GM12878 (cell line): ENCODE measurements around the gene CLEC16A. TPM values are rescaled to one million over a fixed set of nuclear protein-coding genes. Genes with fewer than 3 reads are reported as not detected.

Experiments used
- ATAC-seq: fragments of 200-7000 bp; cut with Tn5 transposase; 3 replicates; pipeline ENCODE4 v1.9.1; 2020; ENCODE audit warnings: mild to moderate bottlenecking, moderate library complexity
- BruUV-seq: library from RNA; stranded (reverse); fragments of 400-500 nt; replicated peaks from 2 replicates; lab custom pipeline; 2021; lab: Mats Ljungman, UMichigan
- CTCF ChIA-PET: fragments of 300-600 bp; sonication (Branson Sonifier 250); formaldehyde crosslinking; extraction: SDS; loops from one replicate; lab custom pipeline; 2021; ENCODE audit warnings: inconsistent platforms; lab: Yijun Ruan, JAX
- POLR2A ChIA-PET: fragments of 350-600 bp; formaldehyde crosslinking; extraction: SDS; loops from one replicate; lab custom pipeline; 2021; ENCODE audit warnings: inconsistent platforms; lab: Charles Lee
- RAD21 ChIA-PET: fragments of 300-600 bp; sonication (Branson Sonifier 250); formaldehyde crosslinking; loops from one replicate; lab custom pipeline; 2023; ENCODE audit warnings: antibody characterized with exemption; ENCODE audit not compliant: unreplicated experiment; lab: Charles Lee
- SMC1A ChIA-PET: fragments of 300-600 bp; sonication (Branson Sonifier 250); formaldehyde crosslinking; loops from one replicate; lab custom pipeline; 2023; ENCODE audit not compliant: unreplicated experiment, uncharacterized antibody; lab: Charles Lee
- DNase-seq: peaks from one replicate; pipeline ENCODE4 v3.0.0-alpha.2; 2011; ENCODE audit warnings: low read depth, low spot score
- FAIRE-seq: peaks from 3 replicates; lab custom pipeline; 2011; peaks lifted over from hg19 to GRCh38; lab: Jason Lieb, UNC
- H2AFZ ChIP-seq: 2 replicates; pipeline ENCODE4 v1.6.0; 2011; ENCODE audit warnings: low read depth, low read length, control low read depth; ENCODE audit not compliant: control insufficient read depth
- H3K27ac ChIP-seq: 2 replicates; pipeline ENCODE4 v1.5.1; 2011; ENCODE audit warnings: control low read depth; ENCODE audit not compliant: control insufficient read depth, insufficient read depth
- H3K27me3 ChIP-seq, 2 experiments: replicated peaks in 1 of 2; 2 replicates each; pipeline versions ENCODE4 v1.6.0 to v1.6.1; 2011; ENCODE audit warnings: low read length in 1 of 2; ENCODE audit not compliant: control insufficient read depth in 2 of 2, insufficient read depth in 2 of 2
- H3K36me3 ChIP-seq, 2 experiments: 2 replicates each; pipeline ENCODE4 v1.5.1; 2011; ENCODE audit warnings: low read length in 1 of 2; ENCODE audit not compliant: control insufficient read depth in 2 of 2, insufficient read depth in 2 of 2
- H3K4me1 ChIP-seq: 2 replicates; pipeline ENCODE4 v1.6.1; 2011; ENCODE audit warnings: mild to moderate bottlenecking, low read length, moderate library complexity, mixed read lengths; ENCODE audit not compliant: control insufficient read depth, insufficient read depth
- H3K4me2 ChIP-seq: 2 replicates; pipeline ENCODE4 v1.6.0; 2011; ENCODE audit warnings: control low read depth; ENCODE audit not compliant: control insufficient read depth, insufficient read depth
- H3K4me3 ChIP-seq: fragments of 200-600 bp; sonication (generic); 2 replicates; pipeline ENCODE4 v1.5.1; 2016
- H3K79me2 ChIP-seq: 2 replicates; pipeline ENCODE4 v1.6.0; 2011; ENCODE audit warnings: low read length; ENCODE audit not compliant: control insufficient read depth, insufficient read depth
- H3K9ac ChIP-seq: 2 replicates; pipeline ENCODE4 v1.8.0; 2011; ENCODE audit warnings: low read length, control low read depth, mixed read lengths; ENCODE audit not compliant: control insufficient read depth, insufficient read depth
- H3K9me3 ChIP-seq: replicated peaks from 3 replicates; pipeline ENCODE4 v1.5.1; 2011; ENCODE audit warnings: mild to moderate bottlenecking, low read length; ENCODE audit not compliant: control insufficient read depth, insufficient read depth
- H4K20me1 ChIP-seq: 2 replicates; pipeline ENCODE4 v1.6.0; 2011; ENCODE audit not compliant: control insufficient read depth, insufficient read depth
- ATF2 ChIP-seq: IDR thresholded peaks from 2 replicates; pipeline ENCODE4 v1.6.1; 2012; ENCODE audit warnings: low read length, inconsistent platforms
- CHD4 ChIP-seq: fragments of 200-600 bp; sonication (generic); IDR thresholded peaks from 2 replicates; pipeline ENCODE4 v1.6.1; 2016; ENCODE audit warnings: mild to moderate bottlenecking
- CUX1 ChIP-seq: IDR thresholded peaks from 2 replicates; pipeline ENCODE4 v1.6.1; 2012; ENCODE audit warnings: improper control_type of control experiment, low read depth, low read length; ENCODE audit not compliant: insufficient replicate concordance
- EED ChIP-seq: sonication (generic); IDR thresholded peaks from 2 replicates; pipeline ENCODE4 v1.6.1; 2016; ENCODE audit warnings: antibody characterized with exemption, low read depth
- EGR1 ChIP-seq, 2 experiments: IDR thresholded peaks; 1 replicate in 1 of 2; 2 replicates in 1 of 2; pipeline ENCODE4 v1.6.1; 2011 to 2012; ENCODE audit warnings: low read depth in 2 of 2, low read length in 2 of 2, borderline replicate concordance in 1 of 2, mild to moderate bottlenecking in 1 of 2, moderate library complexity in 1 of 2
- IRF5 ChIP-seq: fragments of 450-650 bp; IDR thresholded peaks from 2 replicates; pipeline ENCODE4 v1.6.1; 2017; ENCODE audit warnings: borderline replicate concordance
- MTA2 ChIP-seq: fragments of 450-650 bp; IDR thresholded peaks from 2 replicates; pipeline ENCODE4 v1.6.1; 2016; ENCODE audit warnings: low read depth, mild to moderate bottlenecking, moderate library complexity
- NR2F1 ChIP-seq: fragments of 450-650 bp; conservative IDR thresholded peaks from 2 replicates; pipeline ENCODE4 v1.6.1; 2017; ENCODE audit warnings: mild to moderate bottlenecking
- PAX5 ChIP-seq: IDR thresholded peaks from 2 replicates; pipeline ENCODE4 v1.6.1; 2011; ENCODE audit warnings: low read depth, low read length, borderline replicate concordance
- POLR2AphosphoS2 ChIP-seq: IDR thresholded peaks from 2 replicates; pipeline ENCODE4 v1.6.1; 2011; ENCODE audit warnings: low read depth, mild to moderate bottlenecking, low read length, improper control_type of control experiment, moderate library complexity
- RFX5 ChIP-seq: IDR thresholded peaks from 2 replicates; pipeline ENCODE4 v1.6.1; 2011; ENCODE audit warnings: low read depth, low read length, improper control_type of control experiment
- SMC3 ChIP-seq: IDR thresholded peaks from 2 replicates; pipeline ENCODE4 v1.6.1; 2011; ENCODE audit warnings: low read length, improper control_type of control experiment, borderline replicate concordance
- SREBF2 ChIP-seq: IDR thresholded peaks from 2 replicates; pipeline ENCODE4 v1.6.1; 2012; ENCODE audit warnings: mild to moderate bottlenecking, low read length
- STAT3 ChIP-seq: IDR thresholded peaks from 2 replicates; pipeline ENCODE4 v1.6.1; 2011; ENCODE audit warnings: low read depth, low read length, improper control_type of control experiment
- TCF7 ChIP-seq: IDR thresholded peaks from 2 replicates; pipeline ENCODE4 v1.6.1; 2014; ENCODE audit warnings: antibody characterized with exemption, borderline replicate concordance
- ZNF24 ChIP-seq: fragments of 450-650 bp; IDR thresholded peaks from 2 replicates; pipeline ENCODE4 v1.6.1; 2017; ENCODE audit warnings: antibody characterized with exemption, mild to moderate bottlenecking
- ZZZ3 ChIP-seq: IDR thresholded peaks from 2 replicates; pipeline ENCODE4 v1.6.1; 2011; ENCODE audit warnings: low read depth; ENCODE audit not compliant: control insufficient read depth, insufficient read length
- WGBS: methylation state at CpG from one replicate; pipeline ENCODE4 v1.1.6; 2016; ENCODE audit warnings: low lambda C conversion rate; ENCODE audit not compliant: insufficient replicate concordance, insufficient coverage; ENCODE audit errors: missing lambda C conversion rate; 5-methylcytosine and 5-hydroxymethylcytosine counted together
- in situ Hi-C: fragments of 300-500 bp; cut with MboI; formaldehyde crosslinking; loops from 9 replicates; pipeline ENCODE4 v1.14.3; 2018; ENCODE audit warnings: mixed read lengths
- intact Hi-C: fragments of 100-400 bp; cut with micrococcal nuclease; formaldehyde crosslinking; loops from one replicate; pipeline ENCODE4 v1.14.2; 2022; ENCODE audit not compliant: unreplicated experiment
- polyA plus RNA-seq, 11 experiments: library from polyadenylated mRNA; depleted of rRNA in 4 of 11; unstranded in 6 of 11; stranded (reverse) in 5 of 11; fragments of >200 nt; fragmentation: Nextera tagmentation in 4 of 11; fragmentation: Illumina TruSeq in 1 of 11; extraction: Ambion mirVana in 4 of 11; extraction: Trizol in 1 of 11; gene quantifications; 1 replicate in 1 of 11; 2 replicates in 10 of 11; pipeline versions ENCODE4 v1.2.1 to v1.2.3, GENCODE V29; 2011 to 2016; ENCODE audit warnings: inconsistent platforms in 2 of 11, missing spikeins in 2 of 11, low read depth in 1 of 11
- total RNA-seq, 4 experiments: library from RNA; depleted of rRNA in 3 of 4; stranded (reverse); fragments of >200 nt in 3 of 4; fragmentation: Illumina TruSeq in 1 of 4; extraction: Trizol in 1 of 4; gene quantifications; 2 replicates each; pipeline versions ENCODE4 v1.2.1 to v1.2.3, GENCODE V29; 2013 to 2021

CLEC16A gene
- total and polyA plus RNA-seq, 10 of the 15 experiments (the other 5 are each of a cell fraction or from before 2014, with no cell fraction given), result 1.5 to 28.8 (median 19.2) TPM

GRCh38 chr16:11029948-11030347 is 85.6 kb downstream of the CLEC16A start (continued):
- no peak for TF ChIP-seq SREBF2
- no peak for TF ChIP-seq STAT3
- no peak for TF ChIP-seq CUX1
- no peak for TF ChIP-seq RFX5
- TF ChIP-seq IRF5, result no peak

GRCh38 chr16:11030990-11031510 is 86.7 kb downstream of the CLEC16A start:
- no peak overlapping the region for H2AFZ ChIP-seq
- ChIA-PET SMC1A (no interaction called here), POLR2A (interaction anchor here (1.0 kb wide), 1 partner anchor 18 kb away, joined by 3 read pairs; no protein-coding TSS in a partner anchor), RAD21 (no interaction called here), CTCF (no interaction called here)
- no peaks in the 10 kb centered on the region for H3K79me2 ChIP-seq
- no peak for FAIRE-seq
- H3K27me3 ChIP-seq, result no peaks in the 10 kb centered on the region
- peaks cover 13 to 20% of the 10 kb centered on the region in 2 experiments; a peak in 3 of 4 replicates for H3K36me3 ChIP-seq
- no peak for DNase-seq
- H3K9ac ChIP-seq, result no peak overlapping the region
- H3K9me3 ChIP-seq, result peaks cover 5% of the 10 kb centered on the region; the same call in 2 of the 3 replicates
- H3K4me1 ChIP-seq, result no peaks in the 10 kb centered on the region
- no TSS peak for BruUV-seq
- intact Hi-C loops (no loop called here), in situ Hi-C loops (no loop called here)
- no peaks in the 10 kb centered on the region for H4K20me1 ChIP-seq
- no peak overlapping the region for H3K4me2 ChIP-seq
- no peak overlapping the region for H3K4me3 ChIP-seq
- ATAC-seq, result no peak
- no peak overlapping the region for H3K27ac ChIP-seq
- 98% methylated on average over 7 of the region's 7 CpGs for WGBS
- TF ChIP-seq CHD4 (no peak), SMC3 (no peak), ATF2 (no peak), PAX5 (no peak), TCF7 (no peak), ZNF24 (no peak), EGR1 (IDR thresholded peaks at IDR 0.05; ENCODE audit: borderline replicate concordance in 1 of 2, low read depth in 2 of 2, low read length in 2 of 2) (no peak), ZZZ3 (no peak), MTA2 (no peak), EED (no peak), POLR2AphosphoS2 (no peak), NR2F1 (no peak)
